Smooth muscle cell of the brain vasculature (primary cell): ENCODE results near the gene SH3PXD2B.

Experiments
- DNase-seq: peaks from one replicate; pipeline ENCODE4 v3.0.0-alpha.2; 2012; ENCODE audit warnings: low read depth, low spot score

SH3PXD2B gene

GRCh38 chr5:172454358-172455086 lies at the start of gene SH3PXD2B:
Gene SH3PXD2B (minus strand): TSS chr5:172454525. CDS start chr5:172454352, 173 bp downstream.
- DNase-seq: no peak

GRCh38 chr5:172502969-172503368 lies 48.6 kb upstream of the SH3PXD2B start:
- no peak for DNase-seq

GRCh38 chr5:172502410-172502809 lies 48.1 kb upstream of the SH3PXD2B start:
- DNase-seq: no peak

GRCh38 chr5:172501708-172502320 lies 47.5 kb upstream of the SH3PXD2B start:
- DNase-seq: no peak

- DNase-seq: no peak
Measured at GRCh38 chr5:172499287-172499686, 45.0 kb upstream of the SH3PXD2B start.

GRCh38 chr5:172498431-172499129 lies 44.3 kb upstream of the SH3PXD2B start:
- DNase-seq: no peak

GRCh38 chr5:172497591-172498255 lies 43.4 kb upstream of the SH3PXD2B start:
- no peak for DNase-seq

GRCh38 chr5:172496671-172497371 lies 42.5 kb upstream of the SH3PXD2B start:
- DNase-seq: no peak

- no peak for DNase-seq
Measured at GRCh38 chr5:172494630-172495505, 40.5 kb upstream of the SH3PXD2B start.

- no peak for DNase-seq
Measured at GRCh38 chr5:172493906-172494305, 39.6 kb upstream of the SH3PXD2B start.

- DNase-seq: no peak
Measured at GRCh38 chr5:172493461-172493860, 39.1 kb upstream of the SH3PXD2B start.

GRCh38 chr5:172493002-172493401 lies 38.7 kb upstream of the SH3PXD2B start:
- no peak for DNase-seq

GRCh38 chr5:172492097-172492840 lies 37.9 kb upstream of the SH3PXD2B start:
- no peak for DNase-seq

GRCh38 chr5:172491481-172491880 lies 37.2 kb upstream of the SH3PXD2B start:
- no peak for DNase-seq

GRCh38 chr5:172490514-172491461 lies 36.5 kb upstream of the SH3PXD2B start:
- DNase-seq: no peak

- DNase-seq: no peak
Measured at GRCh38 chr5:172488221-172488620, 33.9 kb upstream of the SH3PXD2B start.

- DNase-seq: no peak
Measured at GRCh38 chr5:172487671-172488070, 33.3 kb upstream of the SH3PXD2B start.

GRCh38 chr5:172486912-172487311 lies 32.6 kb upstream of the SH3PXD2B start:
- DNase-seq: no peak

- no peak for DNase-seq
Measured at GRCh38 chr5:172486451-172486850, 32.1 kb upstream of the SH3PXD2B start.
